C1 segment of cervical spinal cord (tissue), 14 donors: ENCODE measurements around the gene SLC10A1.
"Not testable (repeated sequence)": the region's sequence is repeated elsewhere in the genome, so short reads cannot be mapped to it uniquely, and the experiment has no call there.

ENCODE experiments used
- DNase-seq, 14 donors: peaks; one replicate each; lab custom pipeline; 2025; lab: John Stamatoyannopoulos, UW

SLC10A1 gene

DNA sequence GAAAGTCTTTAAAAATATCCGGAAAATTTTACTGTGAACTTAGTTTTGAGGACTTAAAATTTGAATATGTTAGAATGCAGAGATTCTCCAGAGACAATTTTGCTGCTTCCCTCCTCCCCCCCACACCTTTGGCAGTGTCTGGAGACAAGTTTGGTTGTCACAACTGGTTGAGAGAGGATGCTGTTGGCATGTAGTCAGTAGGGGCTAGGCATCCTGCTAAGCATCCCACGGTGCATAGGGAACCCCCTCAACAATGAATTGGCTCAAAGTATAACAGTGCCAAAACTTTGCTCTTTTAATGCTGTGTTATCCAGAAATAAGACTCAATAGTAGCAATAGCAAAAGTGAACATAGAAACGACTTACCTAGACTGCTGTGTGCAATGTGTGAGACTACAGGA, 26.5 kb downstream of the SLC10A1 start:
- DNase-seq, result no peak

DNA sequence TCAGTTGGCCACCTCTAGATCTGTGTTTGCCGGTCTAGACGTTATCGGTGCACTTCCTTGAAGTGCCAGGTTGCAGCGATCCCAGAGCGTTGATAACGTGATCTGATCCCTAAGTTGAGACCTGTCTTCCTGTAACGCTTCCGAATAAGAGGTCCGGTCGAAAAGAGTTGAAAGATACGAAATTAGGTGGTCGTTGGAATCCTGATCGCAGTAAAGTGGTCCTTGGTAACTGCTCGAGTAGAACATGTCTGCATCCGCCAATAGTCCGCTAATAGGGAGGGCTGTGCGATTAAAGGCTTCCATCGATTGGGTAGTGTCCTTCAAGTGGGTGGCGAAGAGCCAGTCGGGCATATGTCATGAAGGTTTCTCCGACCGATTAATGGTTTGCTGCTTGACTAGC, 27.4 kb downstream of the SLC10A1 start:
- DNase-seq, result no peak

DNA sequence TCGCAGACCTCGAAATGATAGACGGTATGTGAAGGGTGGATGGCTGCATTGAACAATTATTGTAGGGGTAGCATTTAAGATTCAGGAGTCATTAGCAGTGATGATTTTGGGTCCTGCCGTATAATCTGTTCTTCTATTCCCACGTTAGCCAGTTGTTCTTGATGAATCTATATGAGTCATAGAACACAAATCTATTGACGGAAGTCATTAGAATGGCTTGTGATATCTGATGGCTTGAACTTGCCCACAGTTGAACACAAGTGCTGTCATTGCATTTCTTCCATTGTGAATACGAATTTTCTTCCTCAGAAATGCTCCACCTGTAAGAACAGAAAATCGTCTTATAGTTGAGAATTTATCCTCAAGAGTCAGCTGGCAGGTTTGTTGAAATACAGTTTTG, 28.2 kb downstream of the SLC10A1 start:
- DNase-seq, result no peak

DNA sequence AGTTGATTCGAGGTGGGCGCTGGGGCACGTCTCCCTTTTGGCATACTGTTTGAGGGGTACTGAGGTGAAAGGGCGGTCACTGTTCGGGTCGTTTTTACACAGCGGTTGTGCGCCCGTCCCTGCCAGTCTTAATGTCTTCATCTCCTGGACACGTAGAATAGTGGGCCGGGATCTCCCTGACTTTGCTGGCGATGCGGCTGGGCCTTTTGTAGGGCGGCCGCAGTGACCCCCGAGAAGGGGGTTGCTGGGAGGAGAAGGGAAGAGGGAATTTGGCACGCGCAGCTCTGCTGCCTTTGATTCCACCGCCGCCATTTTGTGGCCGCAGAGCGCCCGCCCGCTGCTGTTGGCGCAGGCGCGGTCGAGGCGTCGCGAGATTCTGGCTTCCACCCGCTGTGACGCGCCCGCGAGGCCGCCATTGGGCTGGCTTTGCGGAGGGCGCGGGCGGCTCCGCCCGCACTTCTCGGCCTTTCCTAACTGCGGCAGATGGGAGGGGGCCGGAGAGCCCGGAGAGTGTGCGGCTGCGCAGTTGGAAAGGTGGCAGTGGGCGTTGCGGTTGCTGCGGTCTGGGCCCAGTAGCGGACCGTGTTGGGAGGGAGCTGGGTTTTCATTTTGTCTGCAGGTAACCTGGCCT, 29.6 kb downstream of the SLC10A1 start:
- DNase-seq, result peak; percentile 41 to 93 (median 85)

DNA sequence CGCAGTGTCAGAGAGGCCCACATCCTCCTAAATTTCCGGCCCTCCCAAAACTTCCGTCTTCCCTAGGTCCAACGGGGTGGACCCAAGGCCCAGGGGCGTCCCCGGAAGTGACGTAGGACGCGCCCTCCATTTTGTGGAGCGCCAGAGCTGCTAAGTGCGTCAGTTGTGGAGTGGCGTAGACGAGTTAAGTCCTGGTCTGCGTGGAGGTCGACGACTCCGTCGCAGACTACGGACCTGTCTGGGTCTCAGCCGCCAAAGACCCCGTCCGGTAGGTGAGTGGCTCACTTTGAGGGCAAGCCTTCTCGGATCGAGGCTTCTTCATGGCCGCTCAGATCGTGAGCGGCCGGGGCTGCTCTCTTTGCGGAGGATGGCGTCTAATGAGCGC, 30.1 kb downstream of the SLC10A1 start, which contains the start of gene SRSF5:
SRSF5 (plus strand) TSS at position 159 of the 385 bp plus-strand sequence. CDS start 1,015 bp downstream, outside the sequence.
- peak; percentile 52 to 95 (median 92) for DNase-seq

DNA sequence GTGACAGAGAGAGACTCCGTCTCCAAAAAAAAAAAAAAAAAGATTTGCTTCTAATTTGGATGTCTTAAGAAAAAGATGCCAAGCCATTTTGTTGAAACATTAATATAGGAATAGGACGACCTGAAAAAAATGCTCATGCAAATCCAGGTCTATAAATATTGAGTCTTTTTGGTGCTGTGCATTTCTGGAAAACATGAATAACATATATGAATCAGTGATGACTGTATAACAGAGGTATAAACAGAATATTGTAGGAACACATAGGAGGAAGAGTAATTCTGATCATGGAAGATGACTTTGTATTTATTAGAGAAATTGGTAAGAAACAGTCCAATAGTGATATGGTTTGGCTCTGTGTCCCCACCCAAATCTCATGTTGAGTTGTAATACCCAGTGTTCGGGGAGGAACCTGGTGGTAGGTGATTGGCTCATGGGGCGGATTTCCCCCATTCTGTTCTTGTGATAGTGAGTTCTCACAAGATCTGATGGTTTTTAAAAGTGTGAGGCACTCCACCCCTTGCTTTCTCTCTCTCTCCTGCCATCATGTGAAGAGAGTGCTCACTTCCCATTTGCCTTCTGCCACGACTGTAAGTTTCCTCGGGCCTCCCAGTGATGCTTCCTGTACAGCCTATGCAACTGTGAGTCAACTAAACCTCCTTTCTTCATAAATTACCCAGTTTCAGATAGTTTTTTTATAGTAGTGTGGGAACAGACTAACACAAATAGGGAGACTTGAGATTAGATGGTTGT, 33.1 kb downstream of the SLC10A1 start:
- no peak for DNase-seq

DNA sequence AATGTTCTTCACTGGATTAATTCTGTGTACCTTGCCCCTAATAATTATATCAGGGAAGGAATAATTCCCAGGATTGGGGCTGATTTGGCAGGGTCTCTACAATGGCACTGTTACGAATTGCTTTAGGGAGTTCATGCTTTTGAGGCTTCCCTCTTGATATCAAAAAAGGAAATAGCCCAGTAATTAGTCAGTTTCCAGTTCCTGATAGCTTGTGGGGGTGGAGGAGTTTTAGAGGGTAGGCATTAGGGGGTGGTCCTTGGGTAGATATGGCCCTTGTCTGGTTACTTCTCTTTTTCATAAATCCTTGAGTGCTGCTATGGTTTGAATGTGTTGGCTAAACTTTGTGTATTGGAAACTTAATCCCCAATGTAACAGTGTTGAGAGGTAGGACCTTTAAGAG, 36.2 kb downstream of the SLC10A1 start:
- no peak for DNase-seq

DNA sequence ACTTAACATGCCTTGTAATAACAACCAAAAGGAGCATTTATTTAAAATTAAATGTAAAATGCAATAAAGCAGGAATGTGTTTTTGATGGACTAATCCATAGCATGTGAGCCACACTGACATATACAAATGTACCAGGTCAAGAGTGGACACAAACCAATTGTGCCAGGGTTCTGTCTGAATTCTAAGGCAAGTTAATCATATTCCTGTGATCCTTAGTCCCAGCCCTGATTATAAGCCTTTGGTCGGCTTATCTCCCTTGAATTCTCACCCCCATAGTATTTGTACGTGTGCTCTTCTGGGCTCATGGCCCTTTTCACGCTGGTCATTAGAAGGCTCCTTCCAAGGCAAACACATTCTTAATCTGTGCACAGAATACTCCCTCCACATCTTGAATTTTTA, 40.7 kb downstream of the SLC10A1 start:
- DNase-seq, result no peak

DNA sequence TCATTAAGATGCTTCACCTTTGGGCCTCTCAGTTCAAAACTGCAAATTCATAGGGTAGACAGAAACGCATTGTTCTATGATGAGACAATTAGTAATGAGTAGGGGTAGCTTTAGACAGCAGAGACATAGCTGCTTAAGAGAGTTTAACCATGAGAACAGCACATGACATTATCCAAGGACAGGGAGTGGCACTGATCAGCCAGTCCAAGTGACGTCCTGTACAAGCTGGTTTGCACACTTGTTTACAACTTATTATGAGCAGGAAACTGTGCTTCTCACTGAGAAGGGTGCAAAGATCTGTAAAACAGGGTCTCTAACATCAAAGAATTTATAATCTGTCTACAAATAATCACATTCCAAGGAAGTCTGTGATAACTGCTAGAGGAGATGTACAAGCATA, 41.3 kb downstream of the SLC10A1 start:
- no peak for DNase-seq

DNA sequence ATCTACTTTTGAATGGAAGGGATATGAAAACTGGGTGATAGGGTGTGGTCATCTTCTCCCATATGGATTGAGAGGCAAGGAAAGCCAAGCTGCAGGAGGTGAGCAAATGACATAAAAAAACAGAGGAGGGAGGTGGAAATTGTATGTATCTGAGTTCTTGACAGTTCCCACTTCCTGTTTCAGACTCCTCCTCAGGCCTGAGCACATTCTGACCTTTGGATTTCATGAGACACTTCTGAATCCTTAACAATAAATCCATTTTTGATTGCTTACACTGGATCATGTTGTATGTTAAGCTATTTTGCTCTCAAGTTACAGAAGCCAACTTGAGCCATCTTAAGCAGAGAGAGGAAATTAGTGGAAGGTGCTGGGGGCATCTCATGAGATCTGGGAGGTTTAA, 41.7 kb downstream of the SLC10A1 start:
- DNase-seq, result no peak

DNA sequence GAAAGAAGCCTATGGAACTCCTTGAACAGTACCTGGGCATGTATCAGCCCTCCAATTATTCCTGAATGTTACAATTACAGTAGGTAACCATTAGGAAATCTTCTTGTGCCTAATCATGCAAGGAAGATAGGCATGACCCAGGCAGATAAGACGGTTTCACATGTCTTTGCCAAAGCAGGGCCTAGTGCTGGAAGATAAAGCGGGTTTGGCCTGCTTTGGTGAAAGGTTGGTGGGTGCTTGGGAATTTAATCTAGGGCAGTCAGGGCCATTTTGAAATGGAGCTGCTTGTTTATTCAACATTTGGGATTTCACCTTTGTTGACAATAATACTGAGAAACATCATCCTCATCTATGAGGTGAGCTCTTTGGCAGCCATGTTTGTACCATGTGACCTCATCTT, 42.6 kb downstream of the SLC10A1 start:
- DNase-seq, result no peak

DNA sequence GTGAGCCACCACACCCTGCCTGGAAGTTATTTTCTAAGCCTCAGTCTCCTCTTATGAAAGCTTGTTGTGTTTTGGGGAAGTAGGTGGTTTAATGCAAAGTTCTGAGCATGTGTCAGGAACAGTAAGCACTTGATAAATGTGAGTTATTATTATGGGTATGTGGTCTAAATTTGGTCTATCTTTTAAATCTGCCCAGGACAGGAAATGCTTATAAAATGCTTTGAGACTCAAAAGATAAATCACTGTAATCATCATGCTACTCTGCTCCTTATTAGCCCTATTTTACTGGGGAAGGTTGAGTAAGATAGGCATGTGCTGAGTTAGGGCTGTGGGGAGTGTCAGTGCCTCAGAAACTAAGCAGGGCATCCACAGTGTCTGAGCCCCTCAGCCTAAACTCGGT, 43.2 kb downstream of the SLC10A1 start:
- DNase-seq, result no peak

DNA sequence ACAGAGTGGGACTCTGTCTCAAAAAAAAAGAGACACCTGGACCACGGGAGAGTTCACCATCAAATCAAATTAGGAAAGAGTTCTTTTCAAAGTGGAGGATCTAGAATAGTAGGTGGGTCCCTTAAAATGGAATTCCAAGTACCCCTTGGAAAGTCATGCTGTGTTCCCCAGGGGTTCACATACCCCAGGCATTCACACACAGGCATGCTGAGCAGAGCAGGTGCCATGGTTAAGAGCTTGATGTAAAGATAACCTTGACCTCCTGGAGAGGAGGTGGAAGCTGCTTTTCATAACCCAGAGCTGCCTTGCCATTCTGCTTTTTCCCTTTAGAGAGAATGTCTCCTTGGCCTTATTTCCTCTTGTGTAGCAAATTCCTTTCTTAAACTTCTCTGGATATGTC, 44.3 kb downstream of the SLC10A1 start:
- no peak for DNase-seq

DNA sequence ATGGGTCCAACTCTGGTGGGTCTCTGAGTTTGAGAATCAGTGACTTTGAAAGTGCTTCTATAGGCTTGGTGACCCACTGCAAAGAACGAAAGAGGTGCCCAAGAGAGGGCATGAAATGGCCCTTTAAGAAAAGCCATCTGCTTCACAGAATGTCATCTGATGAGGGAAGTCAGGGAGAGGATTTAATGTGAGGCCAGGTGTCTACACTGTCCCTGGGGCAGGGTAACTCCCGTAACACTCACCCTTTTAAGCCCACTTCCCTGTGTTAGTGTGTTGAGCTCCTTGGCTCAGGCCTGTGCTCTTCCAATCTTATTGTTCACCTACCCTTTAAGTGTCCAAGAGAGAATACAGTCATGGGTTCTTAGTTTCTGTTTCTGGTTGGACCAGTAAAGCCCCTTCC, 46.5 kb downstream of the SLC10A1 start:
- DNase-seq, result no peak

DNA sequence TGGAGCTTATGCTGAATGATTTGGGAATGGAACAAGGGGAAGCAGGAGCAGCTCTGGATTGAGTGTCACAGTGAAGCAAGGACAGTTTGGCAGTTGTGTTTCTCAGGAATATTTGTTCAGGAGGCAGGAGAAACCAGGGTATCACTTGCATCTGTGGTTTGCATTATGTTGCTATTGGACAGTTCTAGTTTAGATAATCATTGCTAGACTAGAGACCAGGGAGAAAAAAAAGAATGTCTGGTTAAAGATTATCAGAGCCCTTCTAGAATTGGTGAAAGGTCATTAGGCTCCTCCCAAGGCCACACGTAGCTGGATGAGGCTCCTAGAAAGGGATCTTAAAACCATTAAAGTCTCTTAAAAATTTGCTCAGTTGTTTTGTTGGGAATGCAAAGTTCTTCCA, 47.1 kb downstream of the SLC10A1 start:
- DNase-seq, result no peak

DNA sequence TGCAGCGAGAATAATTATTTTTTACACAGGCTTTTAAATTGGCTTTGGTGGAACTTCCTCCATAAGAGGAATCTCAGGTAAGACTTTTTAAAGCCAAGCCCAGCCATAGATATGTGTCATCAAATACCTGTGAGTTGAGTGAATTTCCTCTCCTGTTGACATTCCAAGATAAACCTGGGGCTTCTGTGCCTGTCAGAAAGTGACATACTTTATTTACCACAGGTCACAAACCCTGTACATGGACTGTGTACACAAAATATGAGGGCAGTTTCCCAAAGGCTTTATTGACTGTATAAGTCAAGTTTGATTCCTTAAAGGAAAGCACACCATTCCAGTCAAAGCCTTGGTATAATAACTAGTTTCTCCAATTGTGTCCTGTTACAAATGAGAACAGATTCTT, 56.0 kb downstream of the SLC10A1 start:
- no peak for DNase-seq

DNA sequence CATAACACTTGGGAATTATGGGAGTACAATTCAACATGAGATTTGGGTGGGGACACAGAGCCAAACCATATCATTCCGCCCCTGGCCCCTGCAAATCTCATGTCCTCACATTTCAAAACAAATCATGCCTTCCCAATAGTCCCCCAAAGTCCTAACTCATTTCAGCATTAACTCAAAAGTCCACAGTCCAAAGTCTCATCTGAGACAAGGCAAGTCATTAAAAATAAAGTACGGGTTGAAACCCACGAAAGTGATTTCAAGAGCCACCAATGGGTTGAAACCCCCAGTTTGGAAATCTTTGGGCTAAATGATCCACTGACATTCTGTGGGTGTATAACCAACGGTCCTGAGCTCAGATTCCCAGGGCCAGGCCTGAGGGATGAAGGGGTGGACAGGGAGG, 60.6 kb downstream of the SLC10A1 start:
- DNase-seq, result not testable (repeated sequence)

DNA sequence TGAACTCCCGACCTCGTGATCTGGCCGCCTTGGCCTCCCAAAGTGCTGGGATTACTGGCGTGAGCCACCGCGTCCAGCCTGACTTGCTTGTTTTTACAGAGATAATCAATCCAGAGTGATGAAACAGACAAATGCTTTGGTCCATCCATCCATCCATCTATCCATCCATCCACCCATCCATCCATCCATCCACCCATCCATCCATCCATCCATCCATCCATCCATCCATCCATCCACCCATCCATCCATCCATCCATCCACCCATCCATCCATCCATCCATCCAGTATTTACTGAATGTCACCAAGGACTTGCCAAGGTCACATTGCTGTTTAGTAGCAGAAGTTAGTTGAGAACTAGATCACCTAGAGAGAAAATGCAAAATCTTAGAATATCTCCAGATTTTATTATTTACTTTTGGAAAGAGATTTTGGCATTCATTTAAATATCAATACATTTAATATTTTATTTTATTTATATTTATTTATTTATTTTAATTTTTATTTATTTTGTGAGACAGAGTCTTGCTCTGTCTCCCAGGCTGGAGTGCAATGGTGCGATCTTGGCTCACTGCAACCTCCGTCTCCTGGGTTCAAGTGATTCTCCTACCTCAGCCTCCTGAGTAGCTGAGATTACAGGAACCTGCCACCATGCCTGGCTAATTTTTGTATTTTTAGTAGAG, 65.0 kb downstream of the SLC10A1 start:
- not testable (repeated sequence) for DNase-seq

DNA sequence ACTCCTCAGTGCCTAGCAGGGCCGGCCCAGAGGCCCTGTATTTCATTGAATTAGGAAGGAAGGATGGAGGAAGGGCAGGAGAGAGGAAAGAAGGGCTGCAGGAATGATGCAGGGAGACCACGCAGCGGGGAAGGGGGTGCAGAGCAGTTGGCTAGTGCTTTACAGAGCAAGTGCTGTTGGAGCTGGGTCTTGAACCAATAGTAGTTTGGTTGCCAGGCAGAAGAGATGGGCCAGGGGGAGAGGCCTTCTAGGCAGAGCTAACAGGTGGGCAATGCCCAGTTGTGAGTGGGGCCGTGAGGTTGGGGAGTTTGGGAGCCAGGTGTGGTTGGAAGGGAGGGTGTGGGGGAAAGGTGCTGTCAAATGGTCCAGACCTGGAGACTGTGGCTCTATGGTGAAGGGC, 69.2 kb downstream of the SLC10A1 start:
- DNase-seq, result no peak

DNA sequence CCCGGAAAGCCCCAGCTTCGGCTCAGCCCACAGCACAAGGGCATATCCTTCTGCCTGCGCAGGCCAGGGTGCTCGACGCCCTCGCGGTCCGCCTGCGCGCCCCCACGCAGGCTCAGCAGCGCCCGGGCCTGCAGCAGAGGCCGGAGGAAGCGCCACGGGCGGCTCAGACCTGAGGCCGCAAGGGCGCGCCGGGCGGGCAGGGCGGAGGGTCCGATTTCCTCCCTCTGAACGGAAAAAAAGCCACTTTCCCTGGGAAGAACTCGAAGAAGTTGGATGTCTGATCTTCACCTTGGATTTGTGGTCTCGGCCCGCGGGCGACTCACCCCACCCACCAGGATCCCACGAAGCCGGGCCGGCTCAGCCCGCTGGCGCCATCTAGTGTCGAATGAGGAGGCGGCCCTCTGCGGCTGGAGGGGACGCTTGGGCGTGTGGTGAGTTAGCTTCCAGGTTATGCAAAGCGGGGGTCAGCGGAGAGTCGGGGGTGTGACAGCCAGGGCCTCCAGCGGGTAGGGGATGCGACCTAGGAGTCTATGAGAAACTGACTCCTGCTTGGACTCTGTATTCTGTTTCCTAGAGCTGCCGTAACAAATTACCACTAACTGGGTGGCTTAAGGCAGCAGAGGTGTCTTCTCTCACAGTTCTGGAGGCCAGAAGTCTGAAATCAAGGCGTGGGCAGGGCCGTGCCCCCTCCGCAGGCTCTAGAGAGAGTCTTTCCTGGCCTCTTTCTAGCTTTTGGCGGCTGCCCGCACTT, 70.1 kb downstream of the SLC10A1 start:
- DNase-seq, result peak; percentile 32 to 86 (median 72)
